A673 (cell line): ENCODE results near the gene CYP2W1. TPM values are rescaled to one million over a fixed set of nuclear protein-coding genes. Genes with fewer than 3 reads are reported as not detected.

Experiments
- BruUV-seq: library from RNA; stranded (reverse); fragments of 400-500 nt; replicated peaks from 2 replicates; lab custom pipeline; 2021; lab: Mats Ljungman, UMichigan
- CTCF ChIA-PET: fragments of 300-600 bp; sonication (Branson Sonifier 250); formaldehyde crosslinking; loops from one replicate; lab custom pipeline; 2022; ENCODE audit warnings: antibody characterized with exemption; lab: Charles Lee
- POLR2A ChIA-PET: fragments of 300-600 bp; sonication (Branson Sonifier 250); formaldehyde crosslinking; loops from one replicate; lab custom pipeline; 2022; ENCODE audit warnings: antibody characterized with exemption; ENCODE audit not compliant: low non-redundant PET; lab: Charles Lee
- DNase-seq: peaks from one replicate; pipeline ENCODE4 v3.0.0-alpha.2; 2015; ENCODE audit warnings: low spot score
- H3K27ac ChIP-seq: fragments of 200-600 bp; sonication (generic); 2 replicates; pipeline ENCODE4 v1.5.1; 2016; ENCODE audit warnings: mixed run types, low read depth, mild to moderate bottlenecking, mixed read lengths, antibody characterized with exemption, low read length; ENCODE audit not compliant: poor library complexity, severe bottlenecking
- H3K27me3 ChIP-seq: fragments of 200-600 bp; sonication (generic); replicated peaks from 2 replicates; pipeline ENCODE4 v1.6.1; 2017; ENCODE audit warnings: mixed run types, low read depth, mild to moderate bottlenecking, mixed read lengths, antibody characterized with exemption, low read length; ENCODE audit not compliant: insufficient read depth, poor library complexity
- H3K36me3 ChIP-seq: fragments of 200-600 bp; sonication (generic); 2 replicates; pipeline ENCODE4 v1.6.1; 2016; ENCODE audit warnings: mixed run types, mild to moderate bottlenecking, mixed read lengths, antibody characterized with exemption, low read length; ENCODE audit not compliant: insufficient read depth, poor library complexity, severe bottlenecking
- H3K4me1 ChIP-seq: fragments of 200-600 bp; sonication (generic); 2 replicates; pipeline ENCODE4 v1.6.1; 2017; ENCODE audit warnings: mixed run types, mild to moderate bottlenecking, mixed read lengths, antibody characterized with exemption, low read length; ENCODE audit not compliant: insufficient read depth, poor library complexity, severe bottlenecking
- H3K4me3 ChIP-seq: fragments of 200-600 bp; sonication (generic); 2 replicates; pipeline ENCODE4 v1.5.1; 2016; ENCODE audit warnings: low read depth, mixed run types, mild to moderate bottlenecking, mixed read lengths, low read length; ENCODE audit not compliant: poor library complexity, severe bottlenecking
- H3K9me3 ChIP-seq: fragments of 200-600 bp; sonication (generic); 2 replicates; pipeline ENCODE4 v1.6.1; 2016; ENCODE audit warnings: mixed run types, low read depth, mild to moderate bottlenecking, mixed read lengths, antibody characterized with exemption, low read length; ENCODE audit not compliant: poor library complexity, severe bottlenecking
- EZH2 ChIP-seq: fragments of 200-600 bp; sonication (generic); IDR thresholded peaks from 2 replicates; pipeline ENCODE4 v1.6.1; 2017; ENCODE audit warnings: borderline replicate concordance, low read depth, mild to moderate bottlenecking, mixed read lengths, antibody characterized with exemption, low read length; ENCODE audit not compliant: poor library complexity, severe bottlenecking
- intact Hi-C: fragments of 100-400 bp; cut with micrococcal nuclease; formaldehyde crosslinking; loops from one replicate; pipeline ENCODE4 v1.10.0; 2022; ENCODE audit not compliant: unreplicated experiment
- total RNA-seq: library from RNA; stranded (reverse); gene quantifications from 2 replicates; pipeline ENCODE4 v1.2.3, GENCODE V29; 2021
- TF ChIP-seq, protein P1 (sequence below): fragments of 300-800, 200-600 bp; sonication (generic); conservative IDR thresholded peaks from 2 replicates; pipeline ENCODE4 v1.5.1; 2017; ENCODE audit warnings: low read depth, mild to moderate bottlenecking, antibody characterized with exemption, low read length, moderate library complexity, mixed read lengths

The CYP2W1 gene
- total RNA-seq, 1 experiment from 2014 or later: not detected

- H3K9me3 ChIP-seq: no peaks in the 10 kb centered on the region
- peaks cover 12% of the 10 kb centered on the region for H3K4me1 ChIP-seq
- no peak for TF ChIP-seq EZH2
- POLR2A ChIA-PET: no interaction called here
- H3K27me3 ChIP-seq: no peaks in the 10 kb centered on the region
- CTCF ChIA-PET: no interaction called here
- H3K27ac ChIP-seq: peak overlapping the region; percentile 8
- BruUV-seq: no TSS peak
- intact Hi-C loops: no loop called here
- no peak for DNase-seq
- H3K36me3 ChIP-seq: peaks cover 47% of the 10 kb centered on the region
- H3K4me3 ChIP-seq: no peak overlapping the region
These were observed 10.2 kb upstream of the CYP2W1 start for GRCh38 chr7:972676-973309.

DNA sequence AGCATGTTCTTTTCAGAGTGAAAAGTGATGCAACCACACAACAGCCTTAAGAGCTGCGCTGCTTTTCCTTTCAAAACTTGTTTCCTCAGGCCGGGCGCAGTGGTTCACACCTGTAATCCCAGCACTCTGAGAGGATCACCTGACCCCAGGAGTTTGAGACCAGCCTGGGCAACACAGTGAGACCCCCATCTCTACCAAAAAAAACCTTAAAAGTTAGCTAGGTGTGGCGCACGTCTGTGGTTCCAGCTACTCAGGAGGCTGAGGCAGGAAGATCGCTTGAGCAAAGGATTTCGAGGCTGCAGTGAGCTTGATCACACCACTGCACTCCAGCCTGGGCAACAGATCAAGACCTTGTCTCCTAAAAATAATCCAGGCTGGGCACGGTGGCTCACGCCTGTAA is 9.7 kb upstream of the CYP2W1 start:
- no TSS peak for BruUV-seq
- peaks cover 12% of the 10 kb centered on the region for H3K4me1 ChIP-seq
- no peak overlapping the region for H3K4me3 ChIP-seq
- peaks cover 42% of the 10 kb centered on the region for H3K36me3 ChIP-seq
- CTCF ChIA-PET: no interaction called here
- TF ChIP-seq EZH2: no peak
- TF ChIP-seq, protein P1, sequence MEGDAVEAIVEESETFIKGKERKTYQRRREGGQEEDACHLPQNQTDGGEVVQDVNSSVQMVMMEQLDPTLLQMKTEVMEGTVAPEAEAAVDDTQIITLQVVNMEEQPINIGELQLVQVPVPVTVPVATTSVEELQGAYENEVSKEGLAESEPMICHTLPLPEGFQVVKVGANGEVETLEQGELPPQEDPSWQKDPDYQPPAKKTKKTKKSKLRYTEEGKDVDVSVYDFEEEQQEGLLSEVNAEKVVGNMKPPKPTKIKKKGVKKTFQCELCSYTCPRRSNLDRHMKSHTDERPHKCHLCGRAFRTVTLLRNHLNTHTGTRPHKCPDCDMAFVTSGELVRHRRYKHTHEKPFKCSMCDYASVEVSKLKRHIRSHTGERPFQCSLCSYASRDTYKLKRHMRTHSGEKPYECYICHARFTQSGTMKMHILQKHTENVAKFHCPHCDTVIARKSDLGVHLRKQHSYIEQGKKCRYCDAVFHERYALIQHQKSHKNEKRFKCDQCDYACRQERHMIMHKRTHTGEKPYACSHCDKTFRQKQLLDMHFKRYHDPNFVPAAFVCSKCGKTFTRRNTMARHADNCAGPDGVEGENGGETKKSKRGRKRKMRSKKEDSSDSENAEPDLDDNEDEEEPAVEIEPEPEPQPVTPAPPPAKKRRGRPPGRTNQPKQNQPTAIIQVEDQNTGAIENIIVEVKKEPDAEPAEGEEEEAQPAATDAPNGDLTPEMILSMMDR: no peak
- H3K27ac ChIP-seq: peak overlapping the region; percentile 8
- H3K27me3 ChIP-seq: no peaks in the 10 kb centered on the region
- DNase-seq: no peak
- H3K9me3 ChIP-seq: no peaks in the 10 kb centered on the region
- POLR2A ChIA-PET: interaction anchor here (0.7 kb wide), 1 partner anchor 430 kb away, joined by 15 read pairs; no protein-coding TSS in a partner anchor
- intact Hi-C loops: no loop called here

DNA sequence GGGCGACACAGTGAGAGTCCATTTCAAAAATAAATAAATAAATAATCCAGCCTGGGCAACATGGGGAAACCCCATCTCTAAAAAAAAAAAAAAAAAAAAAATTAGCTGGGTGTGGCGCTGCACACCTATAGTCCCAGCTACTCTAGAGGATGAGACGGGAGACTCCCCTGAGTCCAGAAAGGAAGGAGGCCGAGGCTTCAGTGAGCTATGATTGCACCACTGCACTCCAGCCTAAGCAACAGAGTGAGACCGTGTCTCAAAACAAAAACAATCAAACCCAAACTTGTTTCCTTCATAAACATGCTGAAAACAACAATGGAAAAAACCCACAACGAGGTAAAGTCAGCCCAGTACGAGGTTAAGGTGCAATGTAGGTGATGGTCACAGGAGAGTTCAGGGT is 8.8 kb upstream of the CYP2W1 start:
- peak overlapping the region; percentile 98 for H3K27ac ChIP-seq
- TF ChIP-seq, protein P1: no peak
- TF ChIP-seq EZH2: no peak
- peak overlapping the region; percentile 100 for H3K4me3 ChIP-seq
- H3K9me3 ChIP-seq: no peaks in the 10 kb centered on the region
- H3K4me1 ChIP-seq: peaks cover 12% of the 10 kb centered on the region
- H3K27me3 ChIP-seq: no peaks in the 10 kb centered on the region
- DNase-seq: no peak
- CTCF ChIA-PET: no interaction called here
- intact Hi-C loops: no loop called here
- no TSS peak for BruUV-seq
- POLR2A ChIA-PET: interaction anchor here (0.7 kb wide), 1 partner anchor 431 kb away, joined by 15 read pairs; no protein-coding TSS in a partner anchor
- peaks cover 34% of the 10 kb centered on the region for H3K36me3 ChIP-seq
